ENCODE results near the gene KRTAP10-12. TPM values are rescaled to one million over a fixed set of nuclear protein-coding genes. Genes with fewer than 3 reads are reported as not detected.

KRTAP10-12 gene
- total RNA-seq, 1 experiment from 2014 or later = not detected

DNA sequence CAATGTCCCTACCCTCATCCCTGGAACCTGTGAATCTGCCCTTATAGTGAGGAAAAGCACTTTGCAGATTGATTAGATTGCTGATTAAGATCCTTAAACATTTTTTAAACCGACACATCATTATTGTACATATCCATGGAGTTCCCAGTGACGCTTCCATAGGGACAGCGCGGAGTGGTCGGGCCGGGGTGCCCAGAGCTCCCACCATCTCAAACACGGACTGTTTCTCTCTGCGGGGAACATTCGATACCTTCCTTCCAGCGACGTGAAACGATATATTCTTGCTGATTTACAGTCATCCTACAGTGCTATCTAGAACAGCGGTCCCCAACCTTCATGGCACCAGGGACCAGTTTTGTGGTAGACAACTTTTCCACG, 4.0 kb downstream of the KRTAP10-12 start:
- H3K36me3 ChIP-seq (ENCODE audit: control insufficient read depth, insufficient read depth, low read length) = no peaks in the 10 kb centered on the region
- no peaks in the 10 kb centered on the region for H3K4me1 ChIP-seq (ENCODE audit: control insufficient read depth, insufficient read depth, low read length)
- H3K27me3 ChIP-seq (ENCODE audit: control insufficient read depth, insufficient read depth, low read length) = no peaks in the 10 kb centered on the region
- intact Hi-C loops (cut with micrococcal nuclease; ENCODE audit: unreplicated experiment) (no loop called here), in situ Hi-C loops (cut with HindIII; ENCODE audit: low pct_unique_long_range_greater_than_20kb, low sequenced_read_pairs) (no loop called here)
- TF ChIP-seq SIN3A (IDR thresholded peaks at IDR 0.05; ENCODE audit: borderline replicate concordance, insufficient read depth, low read depth, low read length) = no peak
- TF ChIP-seq, protein P1, sequence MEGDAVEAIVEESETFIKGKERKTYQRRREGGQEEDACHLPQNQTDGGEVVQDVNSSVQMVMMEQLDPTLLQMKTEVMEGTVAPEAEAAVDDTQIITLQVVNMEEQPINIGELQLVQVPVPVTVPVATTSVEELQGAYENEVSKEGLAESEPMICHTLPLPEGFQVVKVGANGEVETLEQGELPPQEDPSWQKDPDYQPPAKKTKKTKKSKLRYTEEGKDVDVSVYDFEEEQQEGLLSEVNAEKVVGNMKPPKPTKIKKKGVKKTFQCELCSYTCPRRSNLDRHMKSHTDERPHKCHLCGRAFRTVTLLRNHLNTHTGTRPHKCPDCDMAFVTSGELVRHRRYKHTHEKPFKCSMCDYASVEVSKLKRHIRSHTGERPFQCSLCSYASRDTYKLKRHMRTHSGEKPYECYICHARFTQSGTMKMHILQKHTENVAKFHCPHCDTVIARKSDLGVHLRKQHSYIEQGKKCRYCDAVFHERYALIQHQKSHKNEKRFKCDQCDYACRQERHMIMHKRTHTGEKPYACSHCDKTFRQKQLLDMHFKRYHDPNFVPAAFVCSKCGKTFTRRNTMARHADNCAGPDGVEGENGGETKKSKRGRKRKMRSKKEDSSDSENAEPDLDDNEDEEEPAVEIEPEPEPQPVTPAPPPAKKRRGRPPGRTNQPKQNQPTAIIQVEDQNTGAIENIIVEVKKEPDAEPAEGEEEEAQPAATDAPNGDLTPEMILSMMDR (IDR thresholded peaks at IDR 0.05) = no peak
- BruUV-seq (replicated peaks) = no TSS peak
- no peaks in the 10 kb centered on the region for H3K9me3 ChIP-seq (ENCODE audit: control insufficient read depth, insufficient read depth, low read depth, low read length)
- POLR2A ChIA-PET = no interaction called here
- ATAC-seq (no peak), DNase-seq (ENCODE audit: low read depth, low spot score) (no peak)
- CTCF ChIA-PET = no interaction called here
- no peak overlapping the region for H3K4me3 ChIP-seq (ENCODE audit: low read depth in 2 of 2, low read length in 2 of 2)
- no peak overlapping the region for H3K27ac ChIP-seq (ENCODE audit: low read length)

DNA sequence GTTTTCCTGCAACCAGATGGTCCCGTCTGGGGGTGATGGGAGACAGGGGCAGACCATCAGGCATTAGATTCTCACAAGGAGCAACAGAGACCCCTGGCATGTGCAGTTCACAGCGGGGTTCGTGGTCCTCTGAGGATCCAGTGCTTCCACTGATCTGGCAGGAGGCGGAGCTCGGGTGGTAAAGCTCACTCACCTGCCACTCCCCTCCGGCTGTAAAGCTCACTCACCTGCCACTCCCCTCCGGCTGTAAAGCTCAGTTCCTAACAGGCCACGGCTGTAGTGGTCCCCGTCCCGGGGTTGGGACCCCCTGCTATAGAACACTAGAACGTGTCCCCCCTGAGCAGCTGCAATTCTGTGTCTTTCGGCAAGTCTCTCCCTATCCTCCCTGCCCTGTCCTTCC, 4.6 kb downstream of the KRTAP10-12 start:
- intact Hi-C loops (cut with micrococcal nuclease; ENCODE audit: unreplicated experiment) (no loop called here), in situ Hi-C loops (cut with HindIII; ENCODE audit: low pct_unique_long_range_greater_than_20kb, low sequenced_read_pairs) (no loop called here)
- no TSS peak for BruUV-seq (replicated peaks)
- no peak overlapping the region for H3K27ac ChIP-seq (ENCODE audit: low read length)
- no peaks in the 10 kb centered on the region for H3K4me1 ChIP-seq (ENCODE audit: control insufficient read depth, insufficient read depth, low read length)
- TF ChIP-seq SIN3A (IDR thresholded peaks at IDR 0.05; ENCODE audit: borderline replicate concordance, insufficient read depth, low read depth, low read length) (no peak), TCF7L2 (IDR thresholded peaks at IDR 0.05; ENCODE audit: low read depth, low read length) (no peak), POLR2AphosphoS5 (IDR thresholded peaks at IDR 0.05; ENCODE audit: low read depth, low read length) (no peak)
- TF ChIP-seq, protein P2, sequence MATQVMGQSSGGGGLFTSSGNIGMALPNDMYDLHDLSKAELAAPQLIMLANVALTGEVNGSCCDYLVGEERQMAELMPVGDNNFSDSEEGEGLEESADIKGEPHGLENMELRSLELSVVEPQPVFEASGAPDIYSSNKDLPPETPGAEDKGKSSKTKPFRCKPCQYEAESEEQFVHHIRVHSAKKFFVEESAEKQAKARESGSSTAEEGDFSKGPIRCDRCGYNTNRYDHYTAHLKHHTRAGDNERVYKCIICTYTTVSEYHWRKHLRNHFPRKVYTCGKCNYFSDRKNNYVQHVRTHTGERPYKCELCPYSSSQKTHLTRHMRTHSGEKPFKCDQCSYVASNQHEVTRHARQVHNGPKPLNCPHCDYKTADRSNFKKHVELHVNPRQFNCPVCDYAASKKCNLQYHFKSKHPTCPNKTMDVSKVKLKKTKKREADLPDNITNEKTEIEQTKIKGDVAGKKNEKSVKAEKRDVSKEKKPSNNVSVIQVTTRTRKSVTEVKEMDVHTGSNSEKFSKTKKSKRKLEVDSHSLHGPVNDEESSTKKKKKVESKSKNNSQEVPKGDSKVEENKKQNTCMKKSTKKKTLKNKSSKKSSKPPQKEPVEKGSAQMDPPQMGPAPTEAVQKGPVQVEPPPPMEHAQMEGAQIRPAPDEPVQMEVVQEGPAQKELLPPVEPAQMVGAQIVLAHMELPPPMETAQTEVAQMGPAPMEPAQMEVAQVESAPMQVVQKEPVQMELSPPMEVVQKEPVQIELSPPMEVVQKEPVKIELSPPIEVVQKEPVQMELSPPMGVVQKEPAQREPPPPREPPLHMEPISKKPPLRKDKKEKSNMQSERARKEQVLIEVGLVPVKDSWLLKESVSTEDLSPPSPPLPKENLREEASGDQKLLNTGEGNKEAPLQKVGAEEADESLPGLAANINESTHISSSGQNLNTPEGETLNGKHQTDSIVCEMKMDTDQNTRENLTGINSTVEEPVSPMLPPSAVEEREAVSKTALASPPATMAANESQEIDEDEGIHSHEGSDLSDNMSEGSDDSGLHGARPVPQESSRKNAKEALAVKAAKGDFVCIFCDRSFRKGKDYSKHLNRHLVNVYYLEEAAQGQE (IDR thresholded peaks at IDR 0.05; ENCODE audit: insufficient read depth in 1 of 2, low read depth in 2 of 2, low read length in 1 of 2) = no peak
- no peaks in the 10 kb centered on the region for H3K36me3 ChIP-seq (ENCODE audit: control insufficient read depth, insufficient read depth, low read length)
- POLR2A ChIA-PET = no interaction called here
- DNase-seq (ENCODE audit: low read depth, low spot score) = no peak
- no peaks in the 10 kb centered on the region for H3K27me3 ChIP-seq (ENCODE audit: control insufficient read depth, insufficient read depth, low read length)
- CTCF ChIA-PET = no interaction called here
- ATAC-seq = no peak
- no peak overlapping the region for H3K4me3 ChIP-seq (ENCODE audit: low read depth in 2 of 2, low read length in 2 of 2)
- H3K9me3 ChIP-seq (ENCODE audit: control insufficient read depth, insufficient read depth, low read depth, low read length) = no peaks in the 10 kb centered on the region

DNA sequence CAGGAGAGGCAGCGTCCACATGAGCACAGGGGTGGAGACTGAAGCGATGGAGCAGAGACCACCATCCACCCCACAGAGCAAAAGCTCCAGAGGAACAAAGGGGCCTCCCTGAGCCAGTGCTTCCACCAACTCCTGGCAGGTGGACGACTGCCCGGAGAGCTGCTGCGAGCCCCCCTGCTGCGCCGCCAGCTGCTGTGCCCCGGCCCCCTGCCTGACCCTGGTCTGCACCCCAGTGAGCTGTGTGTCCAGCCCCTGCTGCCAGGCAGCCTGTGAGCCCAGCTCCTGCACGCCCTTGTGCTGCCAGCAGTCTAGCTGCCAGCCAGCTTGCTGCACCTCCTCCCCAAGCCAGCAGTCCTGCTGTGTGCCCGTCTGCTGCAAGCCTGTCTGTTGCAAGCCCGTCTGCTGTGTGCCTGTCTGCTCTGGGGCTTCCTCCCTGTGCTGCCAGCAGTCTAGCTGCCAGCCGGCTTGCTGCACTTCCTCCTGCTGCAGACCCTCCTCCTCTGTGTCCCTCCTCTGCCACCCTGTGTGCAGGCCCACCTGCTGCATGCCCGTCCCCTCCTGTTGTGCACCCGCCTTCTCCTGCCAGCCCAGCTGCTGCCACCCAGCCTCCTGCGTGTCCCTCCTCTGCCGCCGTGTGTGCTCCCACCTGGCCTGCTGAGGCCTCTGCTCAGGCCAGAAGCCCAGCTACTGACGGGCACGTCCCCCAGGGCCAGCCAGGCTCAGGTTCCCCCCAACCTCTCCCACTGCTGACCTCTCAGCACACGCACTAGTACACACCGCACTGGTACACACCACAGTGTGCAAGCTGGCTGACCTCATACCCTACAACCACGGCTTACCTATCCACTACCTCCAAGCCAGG, 5.4 kb downstream of the KRTAP10-12 start:
- in situ Hi-C loops (cut with HindIII; ENCODE audit: low pct_unique_long_range_greater_than_20kb, low sequenced_read_pairs) (no loop called here), intact Hi-C loops (cut with micrococcal nuclease; ENCODE audit: unreplicated experiment) (no loop called here)
- CTCF ChIA-PET = no interaction called here
- ATAC-seq (no peak), DNase-seq (ENCODE audit: low read depth, low spot score) (no peak)
- H3K4me3 ChIP-seq (ENCODE audit: low read depth in 2 of 2, low read length in 2 of 2) = no peak overlapping the region
- H3K4me1 ChIP-seq (ENCODE audit: control insufficient read depth, insufficient read depth, low read length) = no peaks in the 10 kb centered on the region
- no TSS peak for BruUV-seq (replicated peaks)
- H3K27me3 ChIP-seq (ENCODE audit: control insufficient read depth, insufficient read depth, low read length) = no peaks in the 10 kb centered on the region
- no peak overlapping the region for H3K27ac ChIP-seq (ENCODE audit: low read length)
- H3K9me3 ChIP-seq (ENCODE audit: control insufficient read depth, insufficient read depth, low read depth, low read length) = no peaks in the 10 kb centered on the region
- TF ChIP-seq TCF7L2 (IDR thresholded peaks at IDR 0.05; ENCODE audit: low read depth, low read length) (no peak), POLR2AphosphoS5 (IDR thresholded peaks at IDR 0.05; ENCODE audit: low read depth, low read length) (no peak), SIN3A (IDR thresholded peaks at IDR 0.05; ENCODE audit: borderline replicate concordance, insufficient read depth, low read depth, low read length) (no peak)
- TF ChIP-seq, protein P1 (IDR thresholded peaks at IDR 0.05) = no peak
- TF ChIP-seq, protein P2 (IDR thresholded peaks at IDR 0.05; ENCODE audit: insufficient read depth in 1 of 2, low read depth in 2 of 2, low read length in 1 of 2) = no peak
- H3K36me3 ChIP-seq (ENCODE audit: control insufficient read depth, insufficient read depth, low read length) = no peaks in the 10 kb centered on the region
- POLR2A ChIA-PET = no interaction called here

Data from Panc1 (cell line).